Naive thymus-derived CD4-positive, alpha-beta T cell (primary cell): Measurements from ENCODE around the gene FOXO1. TPM values are rescaled to one million over a fixed set of nuclear protein-coding genes. Genes with fewer than 3 reads are reported as not detected.
"Not testable (repeated sequence)": the region's sequence is repeated elsewhere in the genome, so short reads cannot be mapped to it uniquely, and the experiment has no call there.

Source experiments
- ATAC-seq: fragments of 150-1000 bp; cut with Tn5 transposase; 2 replicates; pipeline ENCODE4 v1.10.0; 2021; ENCODE audit warnings: mild to moderate bottlenecking, moderate library complexity
- CTCF ChIA-PET: fragments of 350-600 bp; sonication (Branson Sonifier 250); formaldehyde crosslinking; loops from one replicate; lab custom pipeline; 2021; ENCODE audit warnings: antibody characterized with exemption; lab: Charles Lee
- POLR2A ChIA-PET: fragments of 350-600 bp; sonication (Branson Sonifier 250); formaldehyde crosslinking; loops from one replicate; lab custom pipeline; 2021; ENCODE audit warnings: antibody characterized with exemption, inconsistent platforms; lab: Charles Lee
- DNase-seq, 9 donors: peaks; one replicate each; pipeline versions ENCODE4 v3.0.0 to v3.0.0-alpha.2; 2020 to 2022; ENCODE audit warnings: mixed read lengths in 1 of 9
- H3K27ac ChIP-seq: one replicate; pipeline ENCODE4 v1.7.0; 2013; ENCODE audit warnings: mild to moderate bottlenecking, low read depth, low read length, moderate library complexity
- H3K27me3 ChIP-seq, 2 donors: one replicate each; pipeline ENCODE4 v1.7.0; 2013; ENCODE audit warnings: low read length in 2 of 2, mild to moderate bottlenecking in 2 of 2, moderate library complexity in 2 of 2; ENCODE audit not compliant: control insufficient read depth in 2 of 2, insufficient read depth in 2 of 2
- H3K36me3 ChIP-seq, 3 experiments: 1 replicate in 2 of 3; 2 replicates in 1 of 3; pipeline ENCODE4 v1.7.0; 2013; ENCODE audit warnings: low read length in 3 of 3, mild to moderate bottlenecking in 3 of 3, moderate library complexity in 1 of 3; ENCODE audit not compliant: insufficient read depth in 3 of 3, control insufficient read depth in 2 of 3
- H3K4me1 ChIP-seq, 2 donors: one replicate each; pipeline ENCODE4 v1.7.0; 2013; ENCODE audit warnings: low read length in 2 of 2, mild to moderate bottlenecking in 2 of 2, moderate library complexity in 1 of 2; ENCODE audit not compliant: control insufficient read depth in 2 of 2, insufficient read depth in 2 of 2
- H3K4me3 ChIP-seq: 2 replicates; pipeline ENCODE4 v1.7.0; 2013; ENCODE audit warnings: mild to moderate bottlenecking, low read length
- H3K9me3 ChIP-seq, 3 experiments: 1 replicate in 2 of 3; 2 replicates in 1 of 3; pipeline ENCODE4 v1.7.0; 2013; ENCODE audit warnings: low read length in 3 of 3; ENCODE audit not compliant: control insufficient read depth in 2 of 3
- H3K27ac Mint-ChIP-seq, 9 donors: one replicate each; pipeline ENCODE4 v1.8.0; 2020 to 2022; ENCODE audit warnings: mixed read lengths in 9 of 9, mild to moderate bottlenecking in 8 of 9, moderate library complexity in 5 of 9, inconsistent platforms in 2 of 9
- H3K27me3 Mint-ChIP-seq, 5 donors: one replicate each; pipeline ENCODE4 v1.8.0; 2021 to 2022; ENCODE audit warnings: mixed read lengths in 5 of 5, mild to moderate bottlenecking in 1 of 5
- H3K36me3 Mint-ChIP-seq, 5 donors: one replicate each; pipeline ENCODE4 v1.8.0; 2020 to 2022; ENCODE audit warnings: mixed read lengths in 5 of 5, mild to moderate bottlenecking in 3 of 5, inconsistent platforms in 1 of 5
- H3K4me1 Mint-ChIP-seq, 7 donors: one replicate each; pipeline ENCODE4 v1.8.0; 2020 to 2022; ENCODE audit warnings: mixed read lengths in 7 of 7, mild to moderate bottlenecking in 3 of 7, inconsistent platforms in 1 of 7
- H3K4me3 Mint-ChIP-seq, 10 donors: one replicate each; pipeline ENCODE4 v1.8.0; 2020 to 2022; ENCODE audit warnings: mild to moderate bottlenecking in 10 of 10, mixed read lengths in 10 of 10, moderate library complexity in 6 of 10, inconsistent platforms in 2 of 10
- H3K9me3 Mint-ChIP-seq, 11 donors: one replicate each; pipeline ENCODE4 v1.8.0; 2020 to 2022; ENCODE audit warnings: mixed read lengths in 11 of 11, mild to moderate bottlenecking in 4 of 11, inconsistent platforms in 1 of 11, moderate library complexity in 1 of 11
- intact Hi-C, 2 donors: fragments of 100-400 bp; cut with micrococcal nuclease; formaldehyde crosslinking; loops; one replicate each; pipeline ENCODE4 v1.15.1; 2023
- polyA plus RNA-seq, 2 donors: library from polyadenylated mRNA; unstranded; fragments of 300-500 nt; fragmentation: Illumina TruSeq; gene quantifications; one replicate each; pipeline ENCODE4 v1.2.3, GENCODE V29; 2021
- total RNA-seq, 6 experiments: library from RNA in 5 of 6; stranded (reverse) in 5 of 6; gene quantifications; 1 replicate in 5 of 6; 2 replicates in 1 of 6; pipeline ENCODE4 v1.2.3 and lab custom pipeline; 2021 to 2026

FOXO1 gene
- total RNA-seq (10 to 100 TPM; 36.4 to 97.6 (median 93.7) TPM), polyA plus RNA-seq (10 to 100 TPM; 66.3 to 71.9 TPM), total RNA-seq (lab: John Stamatoyannopoulos, UW) (153 reads per million, percentile 90 among the genes with 10 or more reads in this experiment)

DNA sequence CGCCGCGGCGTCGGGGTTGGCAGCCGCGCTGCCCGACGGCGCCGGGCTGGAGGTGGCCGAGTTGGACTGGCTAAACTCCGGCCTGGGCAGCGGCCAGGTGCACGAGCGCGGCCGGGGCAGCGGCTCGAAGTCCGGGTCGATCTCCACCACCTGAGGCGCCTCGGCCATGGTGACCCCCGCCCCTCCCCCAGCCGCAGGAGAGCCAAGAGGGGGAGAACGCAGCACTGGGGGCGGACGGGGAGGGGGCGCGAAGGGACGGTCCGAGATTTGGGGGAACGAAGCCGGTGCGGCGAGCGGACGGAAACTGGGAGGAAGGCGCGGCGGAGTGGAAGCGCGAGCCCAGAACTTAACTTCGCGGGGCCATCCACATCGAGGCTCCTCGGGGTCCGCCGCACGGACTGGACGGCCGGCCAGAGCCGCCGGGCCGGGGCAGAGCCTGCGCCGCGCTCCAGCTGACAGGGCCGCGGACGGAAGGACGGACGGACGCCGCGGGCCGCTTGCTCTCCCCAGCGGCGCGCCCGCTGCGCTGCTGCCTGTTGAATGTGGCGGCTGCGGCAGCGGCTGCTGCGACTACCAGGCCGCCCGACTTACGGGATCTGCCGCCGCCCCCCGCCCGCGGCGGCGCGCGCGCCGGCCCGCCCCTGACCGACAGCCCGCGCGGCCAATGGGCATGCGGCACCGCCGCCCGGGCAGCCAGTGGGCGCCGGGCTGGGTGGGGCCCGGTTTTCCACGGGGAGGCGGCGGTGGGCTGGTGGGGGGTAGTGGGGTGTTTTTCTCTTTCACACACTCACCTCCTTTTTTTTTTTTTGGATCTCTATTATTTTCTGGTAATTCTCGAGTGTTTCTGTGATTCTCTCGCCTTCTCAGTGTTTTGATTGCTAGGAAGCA is at the start of gene FOXO1:
Gene FOXO1 (minus strand): TSS at position 597 of the 888 bp plus-strand sequence. CDS start 429 bp downstream, at position 168.
- POLR2A ChIA-PET, result interaction anchor here (0.6 to 3.9 kb wide), 28 partner anchors 9 to 723 kb away, joined by 3 to 34 read pairs (median 4); no protein-coding TSS in a partner anchor

GRCh38 chr13:40714433-40714832 is 48.0 kb upstream of the FOXO1 start:
- H3K36me3 ChIP-seq, result peaks cover 0 to 12% (median 0%) of the 10 kb centered on the region in 3 experiments
- H3K4me1 ChIP-seq, H3K4me3 ChIP-seq, intact Hi-C loops, H3K27ac Mint-ChIP-seq, H3K27ac ChIP-seq, H3K27me3 ChIP-seq, ATAC-seq, CTCF ChIA-PET, DNase-seq, POLR2A ChIA-PET, H3K27me3 Mint-ChIP-seq, H3K4me1 Mint-ChIP-seq, H3K4me3 Mint-ChIP-seq: not testable (repeated sequence)
- Mint-ChIP-seq H3K36me3 (peaks cover 28 to 72% (median 52%) of the 10 kb centered on the region in 5 donors), H3K9me3 (peaks cover 5 to 50% (median 18%) of the 10 kb centered on the region in 11 donors)
- peaks cover 0 to 13% (median 4%) of the 10 kb centered on the region in 3 experiments for H3K9me3 ChIP-seq

More for the DNA sequence above, at the start of gene FOXO1:
- H3K27ac Mint-ChIP-seq, result peak within 1 kb of the TSS; percentile 91 to 99 (median 92)
- peak; percentile 89 to 98 (median 94) for DNase-seq
- intact Hi-C loops, result loop anchor here (1.0 to 10.0 kb wide), 18 partner anchors 69 to 889 kb away; partner anchors contain the start of genes ELF1 (in 2 of the 2) and MRPS31 (in 1 of the 2)
- no peaks in the 10 kb centered on the region for H3K27me3 Mint-ChIP-seq
- peak within 1 kb of the TSS; percentile 90 to 98 (median 94) for H3K4me3 Mint-ChIP-seq
- no peaks in the 10 kb centered on the region for H3K9me3 Mint-ChIP-seq
- no peaks in the 10 kb centered on the region for H3K9me3 ChIP-seq
- peaks cover 12 to 19% of the 10 kb centered on the region in 2 donors for H3K4me1 ChIP-seq
- peaks cover 0 to 18% (median 0%) of the 10 kb centered on the region in 3 experiments for H3K36me3 ChIP-seq
- ATAC-seq, result peak; percentile 87
- H3K36me3 Mint-ChIP-seq, result peaks cover 0 to 8% (median 5%) of the 10 kb centered on the region in 5 donors
- no peaks in the 10 kb centered on the region for H3K27me3 ChIP-seq
- H3K27ac ChIP-seq, result peak within 1 kb of the TSS; percentile 93
- H3K4me3 ChIP-seq, result peak within 1 kb of the TSS; percentile 84
- peaks cover 27 to 51% (median 47%) of the 10 kb centered on the region in 7 donors for H3K4me1 Mint-ChIP-seq
- CTCF ChIA-PET, result interaction anchor here (1.0 to 1.1 kb wide), 2 partner anchors 479 to 597 kb away, joined by 3 read pairs; no protein-coding TSS in a partner anchor

DNA sequence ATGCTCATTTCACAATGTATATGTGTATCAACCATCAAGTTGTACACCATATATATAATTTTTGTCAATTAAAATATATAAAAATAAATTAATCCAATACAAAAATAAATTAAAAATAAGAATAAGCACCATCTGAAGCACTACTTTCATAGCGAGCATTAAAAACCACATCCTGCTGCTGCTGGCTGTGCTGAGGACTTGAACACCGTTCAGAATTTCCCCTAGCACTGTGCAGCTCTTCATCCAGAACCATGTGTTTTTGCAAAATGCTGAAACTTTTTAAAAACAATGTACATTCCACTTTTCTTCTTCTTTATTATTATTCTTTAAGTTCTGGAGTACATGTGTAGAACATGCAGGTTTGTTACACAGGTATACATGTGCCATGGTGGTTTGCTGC is 40.0 kb upstream of the FOXO1 start:
- Histone ChIP-seq H3K4me3 (no peak overlapping the region), H3K27ac (no peak overlapping the region), H3K9me3 (no peaks in the 10 kb centered on the region), H3K27me3 (no peaks in the 10 kb centered on the region), H3K4me1 (peaks cover 0 to 10% of the 10 kb centered on the region in 2 donors), H3K36me3 (no peaks in the 10 kb centered on the region)
- H3K27ac Mint-ChIP-seq, result peak overlapping the region in 8 of 9 donors; percentile 11 to 78 (median 51)
- ChIA-PET CTCF (interaction anchor here (0.7 kb wide), 1 partner anchor 990 kb away, joined by 3 read pairs; no protein-coding TSS in a partner anchor), POLR2A (no interaction called here)
- H3K36me3 Mint-ChIP-seq, result peaks cover 6 to 46% (median 21%) of the 10 kb centered on the region in 5 donors
- peaks cover 1 to 36% (median 28%) of the 10 kb centered on the region in 7 donors for H3K4me1 Mint-ChIP-seq
- intact Hi-C loops, result no loop called here
- no peaks in the 10 kb centered on the region for H3K27me3 Mint-ChIP-seq
- DNase-seq, result peak in 5 of 9 donors; percentile 17 to 39 (median 30)
- ATAC-seq, result peak; percentile 49
- peak overlapping the region in 3 of 10 donors; percentile 8 to 43 (median 32) for H3K4me3 Mint-ChIP-seq
- H3K9me3 Mint-ChIP-seq, result peaks cover 0 to 43% (median 34%) of the 10 kb centered on the region in 11 donors

GRCh38 chr13:40697711-40698110 is 31.3 kb upstream of the FOXO1 start:
- intact Hi-C loops, result no loop called here
- Mint-ChIP-seq H3K36me3 (peaks cover 0 to 12% (median 6%) of the 10 kb centered on the region in 5 donors), H3K27ac (no peak overlapping the region)

GRCh38 chr13:40694426-40694825 is 28.0 kb upstream of the FOXO1 start:
- intact Hi-C loops, result no loop called here
- no peak overlapping the region for H3K4me3 Mint-ChIP-seq
- H3K27ac Mint-ChIP-seq, result no peak overlapping the region
- DNase-seq (no peak), ATAC-seq (no peak)
- H3K27ac ChIP-seq, result no peak overlapping the region
- H3K27me3 ChIP-seq, result no peaks in the 10 kb centered on the region
- ChIA-PET CTCF (interaction anchor here (0.6 to 0.7 kb wide), 2 partner anchors 15 to 752 kb away, joined by 3 read pairs; no protein-coding TSS in a partner anchor), POLR2A (interaction anchor here (0.7 kb wide), 1 partner anchor 1514 kb away, joined by 8 read pairs; no protein-coding TSS in a partner anchor)
- H3K4me1 ChIP-seq, result no peaks in the 10 kb centered on the region
- H3K4me1 Mint-ChIP-seq, result peaks cover 0 to 2% (median 0%) of the 10 kb centered on the region in 7 donors
- peaks cover 0 to 10% (median 6%) of the 10 kb centered on the region in 5 donors for H3K36me3 Mint-ChIP-seq
- peaks cover 0 to 2% (median 0%) of the 10 kb centered on the region in 11 donors for H3K9me3 Mint-ChIP-seq
- no peak overlapping the region for H3K4me3 ChIP-seq
- H3K27me3 Mint-ChIP-seq, result no peaks in the 10 kb centered on the region
- no peaks in the 10 kb centered on the region for H3K9me3 ChIP-seq
- H3K36me3 ChIP-seq, result no peaks in the 10 kb centered on the region

More at GRCh38 chr13:40697711-40698110, 31.3 kb upstream of the FOXO1 start:
- Histone ChIP-seq H3K27me3 (no peaks in the 10 kb centered on the region), H3K36me3 (no peaks in the 10 kb centered on the region), H3K27ac (no peak overlapping the region), H3K9me3 (no peaks in the 10 kb centered on the region), H3K4me3 (no peak overlapping the region), H3K4me1 (no peaks in the 10 kb centered on the region)
- ATAC-seq (no peak), DNase-seq (no peak)
- H3K9me3 Mint-ChIP-seq, result no peaks in the 10 kb centered on the region
- no peaks in the 10 kb centered on the region for H3K4me1 Mint-ChIP-seq
- CTCF ChIA-PET, result interaction anchor here (1.2 kb wide), 1 partner anchor 921 kb away, joined by 4 read pairs; no protein-coding TSS in a partner anchor
- POLR2A ChIA-PET, result no interaction called here
- H3K4me3 Mint-ChIP-seq, result no peak overlapping the region
- H3K27me3 Mint-ChIP-seq, result no peaks in the 10 kb centered on the region

DNA sequence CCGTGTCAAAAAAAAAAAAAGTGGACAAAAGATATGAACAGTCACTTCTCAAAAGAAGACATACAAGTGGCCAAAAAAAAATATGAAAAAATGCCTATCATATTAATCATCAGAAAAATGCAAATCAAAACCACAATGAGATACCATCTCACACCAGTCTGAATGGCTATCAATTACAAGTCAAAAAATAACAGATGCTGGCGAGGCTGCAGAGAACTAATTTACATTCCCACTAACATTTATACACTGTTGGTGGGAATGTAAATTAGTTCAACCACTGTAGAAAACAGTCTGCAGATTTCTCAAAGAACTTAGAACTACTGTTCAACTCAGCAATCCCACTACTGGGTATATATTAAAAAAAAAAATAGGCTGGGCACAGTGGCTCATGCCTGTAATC is 26.5 kb upstream of the FOXO1 start:
- H3K36me3 ChIP-seq, result no peaks in the 10 kb centered on the region
- no peaks in the 10 kb centered on the region for H3K4me1 ChIP-seq
- CTCF ChIA-PET, result no interaction called here
- H3K27ac Mint-ChIP-seq, result no peak overlapping the region
- intact Hi-C loops, result no loop called here
- H3K4me1 Mint-ChIP-seq, result peaks cover 0 to 2% (median 0%) of the 10 kb centered on the region in 7 donors
- POLR2A ChIA-PET, result no interaction called here
- DNase-seq (no peak), ATAC-seq (no peak)
- no peaks in the 10 kb centered on the region for H3K27me3 Mint-ChIP-seq
- no peak overlapping the region for H3K27ac ChIP-seq
- no peaks in the 10 kb centered on the region for H3K27me3 ChIP-seq
- peaks cover 0 to under 1% (median 0%) of the 10 kb centered on the region in 5 donors for H3K36me3 Mint-ChIP-seq
- H3K9me3 Mint-ChIP-seq, result peaks cover 0 to 2% (median 0%) of the 10 kb centered on the region in 11 donors
- no peak overlapping the region for H3K4me3 Mint-ChIP-seq
- H3K4me3 ChIP-seq, result no peak overlapping the region
- H3K9me3 ChIP-seq, result no peaks in the 10 kb centered on the region
